GM12878 (cell line): ENCODE data around the gene ADAMTS14.

Experiments
- JUND ChIP-seq: IDR thresholded peaks from 2 replicates; pipeline ENCODE4 v1.6.1; 2012; ENCODE audit warnings: low read depth, mild to moderate bottlenecking, low read length, improper control_type of control experiment, moderate library complexity
- MYC ChIP-seq: IDR thresholded peaks from 2 replicates; pipeline ENCODE4 v1.6.1; 2011; ENCODE audit warnings: mild to moderate bottlenecking, low read length, moderate library complexity, inconsistent platforms; ENCODE audit not compliant: insufficient read depth, insufficient replicate concordance, insufficient read length, severe bottlenecking
- TF ChIP-seq, protein P1 (sequence below), 3 experiments: IDR thresholded peaks in 2 of 3; conservative IDR thresholded peaks in 1 of 3; 2 replicates each; pipeline ENCODE4 v1.5.1; 2011; ENCODE audit warnings: low read depth in 3 of 3, low read length in 3 of 3, mild to moderate bottlenecking in 3 of 3, control low read depth in 2 of 3, moderate library complexity in 2 of 3, inconsistent platforms in 1 of 3, mixed read lengths in 1 of 3; ENCODE audit not compliant: control insufficient read depth in 2 of 3, insufficient read depth in 1 of 3; ENCODE audit errors: extremely low read depth in 1 of 3
- TF ChIP-seq, protein P2 (sequence below): IDR thresholded peaks from 2 replicates; pipeline ENCODE4 v1.6.1; 2012; ENCODE audit warnings: low read length, inconsistent platforms

DNA sequence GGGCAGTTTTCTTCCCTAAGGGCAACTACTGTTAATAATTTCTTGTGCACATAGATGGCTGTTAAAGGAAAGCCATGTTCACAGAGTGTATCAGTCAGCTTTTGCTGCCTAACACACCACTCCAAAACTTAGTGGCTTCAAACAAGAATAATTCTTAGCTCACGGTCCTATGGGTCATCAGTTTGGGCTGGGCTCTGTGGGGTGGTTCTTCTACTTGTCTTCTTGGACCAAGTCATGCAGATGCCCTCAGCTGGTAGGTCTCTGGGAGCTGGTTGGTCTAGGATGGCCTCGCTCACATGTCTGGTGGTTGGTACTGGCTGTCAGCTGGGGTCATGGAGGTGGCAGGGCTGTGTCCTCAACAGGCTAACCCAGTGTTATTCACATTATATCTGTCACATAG is 73.2 kb downstream of the ADAMTS14 start:
- TF ChIP-seq JUND = no peak
- TF ChIP-seq MYC = no peak
- TF ChIP-seq, protein P1, sequence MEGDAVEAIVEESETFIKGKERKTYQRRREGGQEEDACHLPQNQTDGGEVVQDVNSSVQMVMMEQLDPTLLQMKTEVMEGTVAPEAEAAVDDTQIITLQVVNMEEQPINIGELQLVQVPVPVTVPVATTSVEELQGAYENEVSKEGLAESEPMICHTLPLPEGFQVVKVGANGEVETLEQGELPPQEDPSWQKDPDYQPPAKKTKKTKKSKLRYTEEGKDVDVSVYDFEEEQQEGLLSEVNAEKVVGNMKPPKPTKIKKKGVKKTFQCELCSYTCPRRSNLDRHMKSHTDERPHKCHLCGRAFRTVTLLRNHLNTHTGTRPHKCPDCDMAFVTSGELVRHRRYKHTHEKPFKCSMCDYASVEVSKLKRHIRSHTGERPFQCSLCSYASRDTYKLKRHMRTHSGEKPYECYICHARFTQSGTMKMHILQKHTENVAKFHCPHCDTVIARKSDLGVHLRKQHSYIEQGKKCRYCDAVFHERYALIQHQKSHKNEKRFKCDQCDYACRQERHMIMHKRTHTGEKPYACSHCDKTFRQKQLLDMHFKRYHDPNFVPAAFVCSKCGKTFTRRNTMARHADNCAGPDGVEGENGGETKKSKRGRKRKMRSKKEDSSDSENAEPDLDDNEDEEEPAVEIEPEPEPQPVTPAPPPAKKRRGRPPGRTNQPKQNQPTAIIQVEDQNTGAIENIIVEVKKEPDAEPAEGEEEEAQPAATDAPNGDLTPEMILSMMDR (IDR thresholded peaks at IDR 0.05 in 2 of 3, conservative IDR thresholded peaks at IDR 0.05 in 1 of 3; ENCODE audit: control insufficient read depth in 2 of 3, extremely low read depth in 1 of 3, insufficient read depth in 1 of 3, low read depth in 3 of 3, low read length in 3 of 3) = no peak
- TF ChIP-seq, protein P2, sequence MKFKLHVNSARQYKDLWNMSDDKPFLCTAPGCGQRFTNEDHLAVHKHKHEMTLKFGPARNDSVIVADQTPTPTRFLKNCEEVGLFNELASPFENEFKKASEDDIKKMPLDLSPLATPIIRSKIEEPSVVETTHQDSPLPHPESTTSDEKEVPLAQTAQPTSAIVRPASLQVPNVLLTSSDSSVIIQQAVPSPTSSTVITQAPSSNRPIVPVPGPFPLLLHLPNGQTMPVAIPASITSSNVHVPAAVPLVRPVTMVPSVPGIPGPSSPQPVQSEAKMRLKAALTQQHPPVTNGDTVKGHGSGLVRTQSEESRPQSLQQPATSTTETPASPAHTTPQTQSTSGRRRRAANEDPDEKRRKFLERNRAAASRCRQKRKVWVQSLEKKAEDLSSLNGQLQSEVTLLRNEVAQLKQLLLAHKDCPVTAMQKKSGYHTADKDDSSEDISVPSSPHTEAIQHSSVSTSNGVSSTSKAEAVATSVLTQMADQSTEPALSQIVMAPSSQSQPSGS = no peak
